RPMI8226 (cell line): ENCODE measurements around the gene TTC5.
"Not testable (repeated sequence)": the region's sequence is repeated elsewhere in the genome, so short reads cannot be mapped to it uniquely, and the experiment has no call there.

Source experiments
- DNase-seq: peaks from one replicate; pipeline ENCODE4 v3.0.0-alpha.2; 2015

The TTC5 gene

DNA sequence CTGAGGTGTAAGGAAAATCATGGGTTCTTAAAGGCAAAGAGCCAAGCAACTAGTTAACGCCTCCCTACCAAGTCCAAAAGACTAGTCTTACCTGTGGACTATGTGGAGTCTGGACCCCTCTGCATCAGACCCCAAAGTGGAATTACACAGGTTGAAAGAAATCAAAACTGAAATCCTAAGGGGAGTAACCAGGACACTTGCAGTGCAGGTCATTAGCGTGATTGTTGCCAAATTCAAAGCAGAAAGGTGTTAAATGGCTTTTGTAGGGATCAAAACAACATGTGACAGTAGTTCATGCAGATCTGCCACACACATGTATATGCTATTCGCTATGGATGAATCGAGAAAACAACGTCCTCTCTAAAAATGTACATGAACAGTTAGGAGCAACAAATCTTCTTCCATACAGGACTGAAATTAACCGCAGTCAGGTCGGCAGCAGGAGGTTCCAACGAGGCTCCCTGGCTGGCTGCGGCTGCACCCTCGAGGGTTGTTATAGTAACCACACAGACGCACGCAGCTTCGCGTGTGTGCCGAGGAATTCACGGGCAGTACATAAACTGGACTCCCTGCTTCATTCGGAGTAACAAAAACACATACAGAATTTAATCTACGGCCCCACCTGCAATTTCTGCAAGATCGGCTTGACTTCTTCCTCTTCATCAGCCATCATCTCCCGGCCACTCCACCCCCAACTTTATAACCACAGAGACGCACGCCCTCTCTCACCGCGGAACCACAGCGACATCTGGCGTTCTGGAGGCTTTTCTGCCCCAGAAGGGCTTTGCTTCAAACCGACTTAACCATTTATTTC lies at the start of gene TTC5:
TSS of gene TTC5 (minus strand) at position 687 of the 814 bp plus-strand sequence. CDS start at position 673, 14 bp downstream.
- peak; percentile 87 for DNase-seq

DNA sequence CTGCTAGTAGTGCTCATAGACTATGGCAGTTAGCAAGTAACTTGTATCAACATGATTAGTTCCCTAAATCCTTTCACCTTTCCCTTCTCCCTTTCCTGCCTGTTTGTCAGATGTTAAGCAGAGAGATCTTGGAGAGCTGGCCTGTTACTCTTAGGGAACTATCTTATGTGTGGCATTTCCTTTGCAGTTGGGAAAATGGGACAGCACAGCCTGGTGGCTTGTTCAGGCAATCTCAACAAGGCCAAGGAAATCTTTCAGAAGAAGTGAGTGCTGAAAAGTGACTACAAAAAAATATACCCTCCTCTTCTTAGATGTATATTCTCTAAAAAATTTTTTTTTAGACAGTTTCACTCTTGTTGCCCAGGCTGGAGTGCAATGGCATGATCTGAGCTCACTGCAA lies 45.1 kb upstream of the TTC5 start:
- DNase-seq: no peak

- no peak for DNase-seq
Measured at GRCh38 chr14:20350282-20350681, 44.5 kb upstream of the TTC5 start.

DNA sequence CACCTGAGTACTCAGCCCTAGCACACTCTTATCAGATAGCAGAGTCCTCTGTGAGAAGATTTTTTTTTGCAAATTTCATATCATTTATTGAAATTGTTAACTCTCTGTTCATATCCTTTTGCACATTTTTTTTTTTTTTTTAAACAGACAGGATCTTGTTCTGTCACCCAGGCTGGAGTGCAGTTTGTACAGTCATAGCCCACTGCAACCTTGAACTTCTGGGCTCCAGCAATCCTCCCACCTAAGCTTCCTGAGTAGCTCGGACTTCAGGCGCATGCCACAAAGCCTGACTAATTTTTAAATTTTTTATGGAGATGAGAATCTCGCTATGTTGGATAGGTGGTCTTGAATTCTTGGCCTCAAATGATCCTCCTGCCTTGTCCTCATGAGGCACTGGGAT lies 42.0 kb upstream of the TTC5 start:
- DNase-seq: no peak

DNA sequence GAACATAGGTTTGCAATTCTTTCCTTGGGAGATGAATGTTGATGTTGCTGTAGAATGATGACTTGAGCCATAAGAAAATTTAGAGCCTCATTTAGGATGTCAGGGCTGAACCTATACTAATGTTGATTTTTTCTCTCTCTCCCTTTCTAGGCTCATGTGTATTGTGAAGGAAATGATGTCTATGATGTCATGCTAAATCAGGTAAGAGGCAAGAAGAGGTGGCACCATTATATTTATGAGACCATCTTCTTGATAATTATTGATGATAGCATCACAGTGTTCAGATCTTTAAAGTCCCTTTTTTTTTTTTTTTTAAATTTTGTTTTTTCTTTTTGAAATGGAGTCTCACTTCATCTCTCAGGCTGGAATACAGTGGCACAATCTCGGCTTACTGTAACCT lies 41.0 kb upstream of the TTC5 start:
- DNase-seq: no peak

- DNase-seq: no peak
Measured at GRCh38 chr14:20345366-20345765, 39.6 kb upstream of the TTC5 start.

DNA sequence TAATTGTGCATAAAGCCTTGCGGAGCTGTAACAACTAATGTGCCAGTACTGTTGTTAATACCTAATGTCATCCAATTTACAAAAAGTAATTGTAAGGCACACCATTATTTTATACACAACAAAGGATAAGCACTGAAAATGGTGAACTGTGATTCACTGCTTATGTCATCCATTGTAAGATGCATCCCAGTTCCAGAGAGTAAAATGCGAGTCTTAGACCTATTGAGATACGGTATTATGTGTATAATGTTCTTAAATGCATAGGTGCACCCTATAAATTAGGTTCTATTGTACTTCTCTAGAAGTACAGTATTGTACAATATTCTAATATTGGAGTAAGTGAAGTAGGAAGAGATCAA lies 38.1 kb upstream of the TTC5 start:
- no peak for DNase-seq

- DNase-seq: peak; percentile 96
Measured at GRCh38 chr14:20343092-20343861, 37.5 kb upstream of the TTC5 start, which contains the start of gene PARP2. Gene PARP2 (plus strand): TSS chr14:20343635. CDS start chr14:20343642, 7 bp downstream.

DNA sequence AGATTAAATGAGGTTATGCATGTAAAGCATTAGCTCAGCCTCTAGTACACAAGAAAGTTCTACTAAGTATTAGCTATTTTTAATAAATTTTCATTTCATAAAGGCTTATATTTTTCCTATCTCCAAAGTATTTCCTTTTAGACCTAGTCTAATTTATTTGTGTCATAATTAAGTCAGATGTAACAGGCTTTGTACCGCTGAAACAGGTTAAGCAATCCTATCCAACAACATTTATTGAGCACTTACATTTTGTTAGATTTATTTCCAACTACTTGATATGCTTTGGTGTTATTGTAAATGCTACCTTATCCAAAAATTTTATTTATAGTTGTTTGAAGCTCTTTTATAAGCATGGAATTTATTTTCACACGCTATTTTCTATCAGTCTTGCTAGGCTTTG lies 35.9 kb upstream of the TTC5 start:
- no peak for DNase-seq

DNA sequence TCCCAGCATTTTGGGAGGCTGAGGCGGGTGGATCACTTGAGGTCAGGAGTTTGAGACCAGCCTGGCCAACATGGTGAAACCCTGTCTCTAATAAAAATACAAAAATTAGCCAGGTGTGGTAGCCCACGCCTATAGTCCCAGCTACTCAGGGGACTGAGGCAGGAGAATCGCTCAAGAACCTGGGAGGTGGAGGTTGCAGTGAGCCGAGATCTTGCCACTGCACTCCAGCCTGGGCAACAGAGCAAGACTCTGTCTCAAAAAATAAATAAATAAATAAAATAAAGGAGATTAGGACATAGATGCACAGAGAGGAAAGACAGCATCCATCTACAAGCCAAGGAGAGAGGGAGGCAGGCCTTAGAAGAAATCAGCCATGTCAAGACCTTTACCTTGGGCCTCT lies 35.3 kb upstream of the TTC5 start:
- not testable (repeated sequence) for DNase-seq

GRCh38 chr14:20334017-20334416 lies 28.3 kb upstream of the TTC5 start:
- no peak for DNase-seq

- no peak for DNase-seq
Measured at GRCh38 chr14:20333494-20333841, 27.7 kb upstream of the TTC5 start.

GRCh38 chr14:20332788-20333493 lies 27.2 kb upstream of the TTC5 start, which contains the start of gene CCNB1IP1:
Gene CCNB1IP1 (minus strand): TSS chr14:20333279. CDS start chr14:20316523, 16,756 bp downstream.
- DNase-seq: peak; percentile 77

DNA sequence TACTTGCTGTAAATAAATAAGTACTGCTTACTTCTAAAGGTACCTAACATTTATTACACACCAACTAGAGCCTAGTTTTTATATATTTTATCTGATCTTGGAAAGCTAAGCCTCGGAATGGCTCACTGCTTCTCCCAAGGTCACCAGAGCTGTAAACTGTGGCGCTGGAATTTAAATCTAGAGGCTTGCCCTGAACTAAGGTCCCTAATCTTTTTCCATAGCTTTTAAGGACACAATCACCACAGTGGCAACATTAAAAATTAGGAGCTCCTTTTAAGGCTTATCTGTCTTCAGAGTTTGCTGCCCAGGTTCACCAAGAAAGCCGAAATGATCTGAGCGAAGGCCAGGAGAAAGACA lies 26.7 kb upstream of the TTC5 start:
- no peak for DNase-seq

- no peak for DNase-seq
Measured at GRCh38 chr14:20331053-20331613, 25.4 kb upstream of the TTC5 start.

DNA sequence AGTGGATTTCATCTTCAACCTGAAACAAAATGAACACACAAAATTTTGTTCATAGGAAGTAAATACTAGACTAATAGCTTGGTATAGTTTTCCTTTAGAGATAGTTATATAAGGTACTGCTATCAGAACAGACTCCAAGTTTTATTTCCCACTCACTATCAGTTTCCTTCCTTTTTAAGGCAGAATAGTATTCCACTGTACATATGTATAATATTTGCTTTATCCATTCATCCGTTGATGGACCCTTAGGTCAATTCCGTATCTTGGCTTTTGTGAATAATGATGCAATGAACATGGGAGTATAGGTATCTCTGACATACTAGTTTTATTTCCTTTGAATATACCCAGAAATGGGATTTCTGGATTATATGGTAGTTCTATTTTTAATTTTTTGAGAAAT lies 23.6 kb upstream of the TTC5 start:
- DNase-seq: no peak

DNA sequence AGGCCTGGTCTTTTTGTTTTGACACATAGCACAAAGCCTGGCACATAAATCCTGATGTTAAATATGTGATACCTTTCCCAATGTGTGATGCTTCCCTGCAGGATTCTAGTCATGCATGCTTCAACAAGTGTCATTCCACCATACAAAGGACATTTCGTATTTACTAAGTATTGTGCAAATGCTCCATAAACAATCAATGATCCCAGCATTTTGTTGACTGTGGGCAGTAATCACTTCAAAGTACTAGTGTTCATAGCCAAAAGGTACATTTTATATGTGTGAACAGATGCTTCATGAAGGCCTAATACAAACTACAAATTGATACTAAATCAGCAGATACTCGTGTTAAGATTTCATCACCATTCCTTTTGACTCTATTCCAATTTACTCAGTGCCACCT lies 23.0 kb upstream of the TTC5 start:
- no peak for DNase-seq

GRCh38 chr14:20327005-20327869 lies 21.5 kb upstream of the TTC5 start:
- DNase-seq: peak; percentile 55

DNA sequence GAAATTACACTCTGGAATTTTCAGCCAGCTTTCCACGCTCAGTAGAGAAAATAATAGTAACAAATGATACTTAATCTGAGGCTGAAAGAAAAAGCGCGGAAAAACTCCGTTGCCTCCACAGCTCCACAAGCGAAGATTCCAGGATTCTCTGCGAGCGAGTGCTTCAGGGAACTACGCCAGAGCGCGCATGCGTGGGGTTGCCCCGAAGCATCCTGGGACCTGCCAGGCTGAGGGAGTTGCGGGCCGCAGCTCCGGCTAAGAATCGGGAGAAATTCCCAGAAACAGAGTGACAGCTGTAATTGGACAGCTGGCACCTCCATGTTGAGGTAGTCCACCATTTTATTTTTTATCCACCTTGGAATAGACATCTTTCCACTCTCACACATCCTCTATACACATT lies 12.0 kb upstream of the TTC5 start:
- no peak for DNase-seq

GRCh38 chr14:20314026-20314425 lies 8.3 kb upstream of the TTC5 start:
- no peak for DNase-seq

DNA sequence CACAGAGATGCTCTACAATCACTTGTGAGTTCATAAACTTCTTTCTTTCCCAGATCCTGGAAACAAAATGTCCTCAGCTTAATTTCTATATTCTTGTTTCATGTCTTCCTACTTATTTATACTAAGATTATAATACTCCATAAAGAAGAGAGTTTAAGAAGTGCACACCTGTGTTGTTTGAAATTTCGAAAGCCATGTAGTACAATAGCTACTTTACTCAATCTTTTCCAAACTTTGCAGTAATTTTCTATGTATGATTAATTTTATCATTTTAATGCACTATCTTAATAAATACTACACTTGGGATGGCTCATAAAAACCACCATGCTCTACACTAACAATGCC lies 300 bp upstream of the TTC5 start:
- no peak for DNase-seq

GRCh38 chr14:20302042-20302755 lies 3.6 kb downstream of the TTC5 start:
- no peak for DNase-seq
